Right renal cortex interstitium (tissue), 3 donors: Measurements from ENCODE around the gene MYO3A. TPM values are rescaled to one million over a fixed set of nuclear protein-coding genes. Genes with fewer than 3 reads are reported as not detected.

Experiments used
- DNase-seq, 3 donors: peaks; one replicate each; pipeline ENCODE4 v3.0.0-alpha.2; 2013; ENCODE audit warnings: low read depth in 3 of 3, low spot score in 2 of 3
- polyA plus RNA-seq, 3 donors: library from polyadenylated mRNA; unstranded; fragments of 120-200 nt; gene quantifications; one replicate each; pipeline ENCODE4 v1.2.1, GENCODE V29; 2013; ENCODE audit not compliant: insufficient read length in 3 of 3

The MYO3A gene
- polyA plus RNA-seq, 3 donors: 5.8 to 6.4 (median 6.2) TPM

DNA sequence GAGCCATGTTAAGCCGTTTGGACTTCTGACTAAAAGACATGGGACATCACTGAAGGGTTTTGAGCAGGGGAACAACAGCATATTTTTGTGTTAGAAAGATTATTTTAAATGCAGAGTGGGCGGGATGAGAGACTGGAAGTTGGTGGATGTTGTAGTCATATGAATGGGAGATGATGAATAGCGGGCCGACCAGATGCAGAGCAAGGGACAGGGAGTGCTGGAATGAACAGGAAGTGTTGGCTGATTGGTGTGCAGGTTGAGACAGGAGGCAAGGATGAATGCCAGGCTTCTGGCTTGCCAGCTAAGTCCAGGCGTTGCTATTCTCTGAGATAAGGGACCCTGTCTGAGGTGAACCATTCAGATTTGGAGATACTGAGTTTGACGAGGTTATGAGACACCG lies 320.6 kb downstream of the MYO3A start:
- DNase-seq: no peak

DNA sequence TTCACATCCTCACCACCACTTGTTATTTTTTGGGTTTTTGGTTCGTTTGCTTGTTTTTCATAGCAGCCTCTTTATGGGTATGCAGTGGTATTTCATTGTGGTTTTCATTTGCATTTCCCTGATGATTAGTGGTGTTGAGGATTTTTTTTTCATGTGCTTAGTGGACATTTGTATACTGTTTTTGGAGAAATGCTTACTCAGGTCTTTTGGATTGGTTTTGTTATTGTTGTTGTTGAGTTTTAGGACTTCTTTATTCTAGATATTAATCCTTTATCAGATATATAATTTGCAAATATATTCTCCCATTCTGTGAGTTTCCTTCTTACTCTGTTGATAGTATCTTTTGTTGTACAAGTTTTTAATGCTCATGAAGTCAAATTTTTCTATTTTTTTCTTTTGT lies 325.3 kb downstream of the MYO3A start:
- DNase-seq: no peak
